Hepatocyte (in vitro differentiated cells): ENCODE measurements around the gene BRINP2.

Experiments used
- EZH2phosphoT487 ChIP-seq: fragments of 200-600 bp; sonication (generic); IDR thresholded peaks from one replicate; pipeline ENCODE4 v1.6.1; 2018; ENCODE audit warnings: antibody characterized with exemption, mild to moderate bottlenecking, low read depth, moderate library complexity; ENCODE audit not compliant: unreplicated experiment, severe bottlenecking
- TF ChIP-seq, protein P1 (sequence below): fragments of 200-600 bp; sonication (generic); IDR thresholded peaks from 2 replicates; pipeline ENCODE4 v1.5.1; 2016; ENCODE audit warnings: antibody characterized with exemption, mild to moderate bottlenecking; ENCODE audit not compliant: poor library complexity

DNA sequence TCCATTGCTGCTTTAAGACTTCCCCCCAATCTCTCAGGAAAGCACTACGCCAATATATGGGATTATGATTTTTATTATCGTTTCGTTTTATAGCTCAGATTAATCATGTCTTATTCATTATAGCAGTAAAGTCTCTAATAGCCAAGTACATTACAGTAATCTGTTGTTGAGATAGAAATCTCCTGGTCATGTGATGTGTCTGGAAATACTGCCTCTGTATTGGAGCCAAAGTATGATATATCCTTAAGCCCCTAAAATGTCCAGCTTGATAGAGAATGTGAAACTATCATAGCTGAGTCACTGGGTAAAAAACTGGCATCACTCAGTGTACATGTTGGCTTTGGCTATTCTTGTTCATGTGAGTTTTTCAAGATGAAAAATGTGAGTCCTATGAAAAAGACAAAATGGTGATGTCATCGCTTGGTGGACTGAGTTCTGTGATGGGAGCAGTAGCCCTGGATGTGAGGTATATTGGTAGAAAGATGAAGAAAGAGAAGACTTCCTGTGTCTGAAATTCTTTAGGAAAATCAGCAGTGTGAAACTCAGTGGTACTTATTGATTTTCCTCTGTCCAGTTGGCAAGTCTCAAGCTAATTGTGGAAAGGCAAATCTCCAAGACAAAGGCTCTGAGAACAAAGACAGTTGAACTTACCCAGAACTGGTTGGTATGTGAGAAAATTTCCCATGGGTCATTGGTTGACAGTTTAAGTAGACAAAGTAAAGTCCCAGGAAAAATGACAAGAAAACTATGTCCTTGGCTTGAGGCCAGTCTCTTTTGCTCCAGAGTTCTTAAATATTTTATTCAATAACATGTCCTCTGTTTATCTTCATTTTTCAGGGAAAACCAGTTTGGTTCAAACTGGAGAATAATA, 76.2 kb downstream of the BRINP2 start:
- TF ChIP-seq, protein P1, sequence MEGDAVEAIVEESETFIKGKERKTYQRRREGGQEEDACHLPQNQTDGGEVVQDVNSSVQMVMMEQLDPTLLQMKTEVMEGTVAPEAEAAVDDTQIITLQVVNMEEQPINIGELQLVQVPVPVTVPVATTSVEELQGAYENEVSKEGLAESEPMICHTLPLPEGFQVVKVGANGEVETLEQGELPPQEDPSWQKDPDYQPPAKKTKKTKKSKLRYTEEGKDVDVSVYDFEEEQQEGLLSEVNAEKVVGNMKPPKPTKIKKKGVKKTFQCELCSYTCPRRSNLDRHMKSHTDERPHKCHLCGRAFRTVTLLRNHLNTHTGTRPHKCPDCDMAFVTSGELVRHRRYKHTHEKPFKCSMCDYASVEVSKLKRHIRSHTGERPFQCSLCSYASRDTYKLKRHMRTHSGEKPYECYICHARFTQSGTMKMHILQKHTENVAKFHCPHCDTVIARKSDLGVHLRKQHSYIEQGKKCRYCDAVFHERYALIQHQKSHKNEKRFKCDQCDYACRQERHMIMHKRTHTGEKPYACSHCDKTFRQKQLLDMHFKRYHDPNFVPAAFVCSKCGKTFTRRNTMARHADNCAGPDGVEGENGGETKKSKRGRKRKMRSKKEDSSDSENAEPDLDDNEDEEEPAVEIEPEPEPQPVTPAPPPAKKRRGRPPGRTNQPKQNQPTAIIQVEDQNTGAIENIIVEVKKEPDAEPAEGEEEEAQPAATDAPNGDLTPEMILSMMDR: no peak
- TF ChIP-seq EZH2phosphoT487: no peak
